OCI-LY7 (cell line): ENCODE measurements around the gene LIPH.

ENCODE experiments used
- CTCF ChIP-seq: fragments of 200-600 bp; sonication (generic); conservative IDR thresholded peaks from 2 replicates; pipeline ENCODE4 v1.5.1; 2014; ENCODE audit warnings: mild to moderate bottlenecking, antibody characterized with exemption, low read length, moderate library complexity, mixed read lengths
- EZH2phosphoT487 ChIP-seq: fragments of 200-600 bp; sonication (generic); IDR thresholded peaks from 2 replicates; pipeline ENCODE4 v1.6.1; 2018; ENCODE audit warnings: low read depth, borderline replicate concordance, mild to moderate bottlenecking, mixed run types, antibody characterized with exemption, low read length, moderate library complexity, mixed read lengths

GRCh38 chr3:185479373-185479945 is 72.9 kb downstream of the LIPH start:
- TF ChIP-seq CTCF (no peak), EZH2phosphoT487 (no peak)
